OCI-LY3 (cell line): ENCODE data around the gene SEPHS2.

Experiments
- H2AFZ ChIP-seq: fragments of 200-600, 300-600 bp; shearing (Covaris generic); 2 replicates; pipeline ENCODE4 v1.6.0; 2014; ENCODE audit warnings: antibody characterized with exemption, low read depth, low read length
- H3K27ac ChIP-seq: fragments of 200-600, 300-600 bp; sonication (generic); 2 replicates; pipeline ENCODE4 v1.5.1; 2014; ENCODE audit warnings: mild to moderate bottlenecking, low read length, moderate library complexity, mixed read lengths
- H3K27me3 ChIP-seq: fragments of 200-600, 300-600 bp; sonication (generic); 2 replicates; pipeline ENCODE4 v1.6.1; 2014; ENCODE audit warnings: low read depth, low read length, mixed read lengths
- H3K36me3 ChIP-seq: fragments of 200-600, 300-600 bp; sonication (generic); replicated peaks from 2 replicates; pipeline ENCODE3; 2014; ENCODE audit warnings: low read depth, low read length, mixed read lengths
- H3K4me1 ChIP-seq: fragments of 300-600, 200-600 bp; sonication (generic); 2 replicates; pipeline ENCODE4 v1.6.1; 2014; ENCODE audit warnings: low read length, mixed read lengths
- H3K4me2 ChIP-seq: fragments of 200-600, 300-600 bp; sonication (generic); 2 replicates; pipeline ENCODE4 v1.6.1; 2014; ENCODE audit warnings: low read length, mixed read lengths
- H3K4me3 ChIP-seq: fragments of 300-600, 200-600 bp; sonication (generic); 2 replicates; pipeline ENCODE4 v1.5.1; 2014; ENCODE audit warnings: antibody characterized with exemption, mild to moderate bottlenecking, low read length, moderate library complexity
- H3K79me2 ChIP-seq: fragments of 300-600, 200-600 bp; shearing (Covaris generic); 2 replicates; pipeline ENCODE4 v1.6.1; 2014; ENCODE audit warnings: mild to moderate bottlenecking, low read length, mixed read lengths
- H3K9ac ChIP-seq: fragments of 300-600, 200-600 bp; shearing (Covaris generic); 2 replicates; pipeline ENCODE4 v1.6.0; 2014; ENCODE audit warnings: mild to moderate bottlenecking, low read length, moderate library complexity
- H3K9me3 ChIP-seq: fragments of 200-600, 300-600 bp; shearing (Covaris generic); 2 replicates; pipeline ENCODE4 v1.6.1; 2014; ENCODE audit warnings: low read length, mixed read lengths; ENCODE audit not compliant: insufficient read depth
- H4K20me1 ChIP-seq: fragments of 200-600, 300-600 bp; sonication (generic); 2 replicates; pipeline ENCODE4 v1.6.1; 2016; ENCODE audit warnings: low read length, mixed read lengths; ENCODE audit not compliant: insufficient read depth
- EZH2phosphoT487 ChIP-seq: fragments of 200-600 bp; shearing (Covaris generic); IDR thresholded peaks from 2 replicates; pipeline ENCODE4 v1.6.1; 2018; ENCODE audit warnings: antibody characterized with exemption, mixed run types, low read depth
- TF ChIP-seq, protein P1 (sequence below): fragments of 200-600, 300-600 bp; sonication (generic); IDR thresholded peaks from 2 replicates; pipeline ENCODE4 v1.5.1; 2014; ENCODE audit warnings: antibody characterized with exemption, low read length, low read depth

The SEPHS2 gene

DNA sequence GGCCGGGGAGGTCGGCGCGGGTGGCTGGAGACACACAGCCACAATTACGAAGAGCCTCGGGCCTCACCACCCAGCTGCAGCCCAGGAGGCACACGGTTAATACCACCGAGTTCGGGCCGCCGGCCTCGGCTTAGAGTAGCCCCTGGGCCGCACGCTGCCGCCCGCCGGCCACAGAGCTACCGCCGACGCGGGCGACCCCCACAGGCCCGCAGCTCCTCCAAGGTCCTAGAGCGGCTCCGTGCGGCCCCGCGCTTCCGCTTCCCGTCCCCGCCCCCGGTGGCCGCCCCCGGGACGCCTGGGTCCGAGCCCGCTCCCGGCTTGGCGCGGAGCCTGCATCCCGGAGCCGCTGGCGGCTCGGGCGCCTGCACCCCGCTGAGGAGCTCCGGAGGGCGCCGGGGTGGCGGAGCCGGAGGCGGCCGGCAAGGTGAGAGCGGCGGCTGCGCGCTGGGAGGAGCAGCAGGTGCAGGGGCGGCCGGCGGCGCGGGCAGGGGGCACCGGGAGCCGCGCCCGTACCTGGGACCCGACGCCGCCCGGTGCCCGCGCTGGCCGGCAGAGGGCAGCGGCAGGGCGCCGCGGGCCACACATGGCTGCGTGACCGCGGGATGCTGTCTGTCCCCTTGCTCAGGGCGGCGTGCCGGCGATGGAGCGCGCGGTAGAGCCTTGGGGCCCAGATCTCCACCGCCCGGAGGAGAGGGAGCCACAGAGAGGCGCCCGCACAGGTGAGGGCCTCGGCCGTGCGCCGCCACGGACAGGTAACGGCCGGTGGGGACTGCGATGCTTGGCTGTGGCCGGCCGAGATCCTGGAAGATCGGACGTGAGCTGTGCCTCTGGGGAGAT is 50.3 kb downstream of the SEPHS2 start, which contains the start of gene ZNF48:
TSS of gene ZNF48 (plus strand) at position 266 of the 837 bp plus-strand sequence. CDS start at position 641, 375 bp downstream.
- H2AFZ ChIP-seq = peak within 1 kb of the TSS; percentile 73

DNA sequence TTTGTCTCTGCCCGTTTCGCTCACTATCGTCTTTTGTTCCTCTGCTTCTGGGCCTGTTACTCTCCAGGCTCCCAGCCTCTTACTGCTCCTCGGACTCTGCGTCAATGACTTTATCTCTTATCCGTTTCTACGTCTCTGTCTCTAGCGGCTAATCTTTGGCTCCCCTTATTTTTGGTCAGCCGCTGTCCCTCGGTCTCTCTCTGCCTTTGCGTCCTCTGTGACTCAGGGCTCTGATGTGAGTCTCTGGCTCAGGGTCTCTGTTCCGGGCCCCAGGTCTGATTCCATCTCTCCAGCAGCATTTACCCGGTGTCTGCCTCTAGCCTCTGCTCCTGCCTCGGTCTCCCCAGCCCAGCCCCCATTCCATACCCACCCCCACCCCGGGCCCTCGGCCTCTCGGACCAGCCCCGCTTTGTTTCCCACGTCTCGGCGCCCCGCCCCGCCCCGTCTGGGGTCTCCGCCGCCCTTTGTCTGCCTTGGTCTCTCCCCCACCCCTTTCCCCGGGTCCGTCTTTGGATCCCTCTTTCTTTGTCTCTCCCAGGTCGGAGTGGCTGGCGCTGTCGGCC is 51.0 kb downstream of the SEPHS2 start:
- Histone ChIP-seq H3K27me3 (no peaks in the 10 kb centered on the region), H3K27ac (peak overlapping the region; percentile 39), H3K4me3 (peak overlapping the region; percentile 93), H4K20me1 (no peaks in the 10 kb centered on the region), H3K4me2 (peak overlapping the region; percentile 89), H3K36me3 (no peaks in the 10 kb centered on the region), H3K9ac (peak overlapping the region; percentile 88), H3K4me1 (peaks cover 11% of the 10 kb centered on the region), H2AFZ (peak overlapping the region; percentile 73), H3K9me3 (no peaks in the 10 kb centered on the region), H3K79me2 (peaks cover 8% of the 10 kb centered on the region)
- TF ChIP-seq, protein P1, sequence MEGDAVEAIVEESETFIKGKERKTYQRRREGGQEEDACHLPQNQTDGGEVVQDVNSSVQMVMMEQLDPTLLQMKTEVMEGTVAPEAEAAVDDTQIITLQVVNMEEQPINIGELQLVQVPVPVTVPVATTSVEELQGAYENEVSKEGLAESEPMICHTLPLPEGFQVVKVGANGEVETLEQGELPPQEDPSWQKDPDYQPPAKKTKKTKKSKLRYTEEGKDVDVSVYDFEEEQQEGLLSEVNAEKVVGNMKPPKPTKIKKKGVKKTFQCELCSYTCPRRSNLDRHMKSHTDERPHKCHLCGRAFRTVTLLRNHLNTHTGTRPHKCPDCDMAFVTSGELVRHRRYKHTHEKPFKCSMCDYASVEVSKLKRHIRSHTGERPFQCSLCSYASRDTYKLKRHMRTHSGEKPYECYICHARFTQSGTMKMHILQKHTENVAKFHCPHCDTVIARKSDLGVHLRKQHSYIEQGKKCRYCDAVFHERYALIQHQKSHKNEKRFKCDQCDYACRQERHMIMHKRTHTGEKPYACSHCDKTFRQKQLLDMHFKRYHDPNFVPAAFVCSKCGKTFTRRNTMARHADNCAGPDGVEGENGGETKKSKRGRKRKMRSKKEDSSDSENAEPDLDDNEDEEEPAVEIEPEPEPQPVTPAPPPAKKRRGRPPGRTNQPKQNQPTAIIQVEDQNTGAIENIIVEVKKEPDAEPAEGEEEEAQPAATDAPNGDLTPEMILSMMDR = no peak
- no peak for TF ChIP-seq EZH2phosphoT487

More for the DNA sequence above, 50.3 kb downstream of the SEPHS2 start, which contains the start of gene ZNF48:
- peaks cover 8% of the 10 kb centered on the region for H3K79me2 ChIP-seq
- H3K4me2 ChIP-seq = peak within 1 kb of the TSS; percentile 98
- peaks cover 15% of the 10 kb centered on the region for H3K4me1 ChIP-seq
- peak within 1 kb of the TSS; percentile 39 for H3K27ac ChIP-seq
- TF ChIP-seq, protein P1 = peak; percentile 25
- no peak for TF ChIP-seq EZH2phosphoT487
- peak within 1 kb of the TSS; percentile 93 for H3K4me3 ChIP-seq
- H3K27me3 ChIP-seq = no peaks in the 10 kb centered on the region
- H4K20me1 ChIP-seq = no peaks in the 10 kb centered on the region
- no peaks in the 10 kb centered on the region for H3K9me3 ChIP-seq
- peak within 1 kb of the TSS; percentile 88 for H3K9ac ChIP-seq
- no peaks in the 10 kb centered on the region for H3K36me3 ChIP-seq
